ENCODE results near the gene THRB. TPM values are rescaled to one million over a fixed set of nuclear protein-coding genes. Genes with fewer than 3 reads are reported as not detected.

The THRB gene
- total RNA-seq, 1 experiment from 2014 or later, result 13.5 TPM

DNA sequence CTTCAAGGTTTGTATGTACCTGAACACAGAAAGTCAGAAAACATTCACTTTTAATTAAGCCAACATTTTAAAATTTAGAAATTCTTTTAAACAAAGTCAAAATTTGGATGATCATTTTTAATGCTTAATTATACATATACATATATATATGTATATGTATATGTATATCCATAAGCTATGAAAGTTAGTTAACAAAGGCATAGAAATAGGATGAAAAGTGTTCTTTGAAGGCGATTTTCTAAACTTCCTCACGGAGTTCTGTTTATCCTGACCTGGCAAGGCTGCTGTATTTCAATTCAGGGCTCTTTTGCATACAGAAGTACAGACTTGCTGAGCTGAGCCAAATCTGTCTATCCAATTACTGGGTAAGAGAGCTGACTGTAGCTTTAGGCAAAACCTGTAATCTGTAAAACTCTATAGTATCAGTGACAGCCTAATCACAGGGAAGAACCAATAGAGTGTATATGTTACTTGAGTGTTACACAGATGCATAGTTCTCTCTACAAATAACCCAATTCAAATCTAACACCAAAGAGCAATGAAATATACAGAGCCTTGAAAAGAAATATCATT, 32.1 kb upstream of the THRB start:
- no TSS peak for BruUV-seq (replicated peaks)
- TF ChIP-seq CTCF (IDR thresholded peaks at IDR 0.05; ENCODE audit: unreplicated experiment), result no peak
- intact Hi-C loops (cut with micrococcal nuclease; ENCODE audit: unreplicated experiment), result no loop called here
- no peaks in the 10 kb centered on the region for H3K27me3 Mint-ChIP-seq (ENCODE audit: unreplicated experiment)
- no peaks in the 10 kb centered on the region for H3K9me3 Mint-ChIP-seq (ENCODE audit: low read depth, unreplicated experiment)
- H3K4me3 Mint-ChIP-seq (ENCODE audit: low read depth, unreplicated experiment), result no peak overlapping the region
- no peak for DNase-seq
- H3K27ac Mint-ChIP-seq (ENCODE audit: unreplicated experiment), result no peak overlapping the region
- H3K4me1 Mint-ChIP-seq (ENCODE audit: low read depth, unreplicated experiment), result peaks cover 33% of the 10 kb centered on the region
- peaks cover 10% of the 10 kb centered on the region for H3K36me3 Mint-ChIP-seq (ENCODE audit: insufficient read depth, unreplicated experiment)
- CTCF ChIA-PET, result interaction anchor here (0.6 kb wide), 1 partner anchor 389 kb away, joined by 3 read pairs; no protein-coding TSS in a partner anchor

GRCh38 chr3:24525557-24525956, 30.9 kb upstream of the THRB start:
- DNase-seq, result no peak
- Mint-ChIP-seq H3K9me3 (ENCODE audit: low read depth, unreplicated experiment) (no peaks in the 10 kb centered on the region), H3K36me3 (ENCODE audit: insufficient read depth, unreplicated experiment) (peaks cover 21% of the 10 kb centered on the region), H3K4me3 (ENCODE audit: low read depth, unreplicated experiment) (no peak overlapping the region), H3K27me3 (ENCODE audit: unreplicated experiment) (no peaks in the 10 kb centered on the region), H3K27ac (ENCODE audit: unreplicated experiment) (no peak overlapping the region), H3K4me1 (ENCODE audit: low read depth, unreplicated experiment) (peaks cover 32% of the 10 kb centered on the region)
- TF ChIP-seq CTCF (IDR thresholded peaks at IDR 0.05; ENCODE audit: unreplicated experiment), result no peak
- intact Hi-C loops (cut with micrococcal nuclease; ENCODE audit: unreplicated experiment), result no loop called here
- CTCF ChIA-PET, result no interaction called here
- BruUV-seq (replicated peaks), result no TSS peak

- Mint-ChIP-seq H3K4me1 (ENCODE audit: low read depth, unreplicated experiment) (peaks cover 37% of the 10 kb centered on the region), H3K36me3 (ENCODE audit: insufficient read depth, unreplicated experiment) (peaks cover 21% of the 10 kb centered on the region), H3K27ac (ENCODE audit: unreplicated experiment) (no peak overlapping the region), H3K9me3 (ENCODE audit: low read depth, unreplicated experiment) (no peaks in the 10 kb centered on the region), H3K27me3 (ENCODE audit: unreplicated experiment) (no peaks in the 10 kb centered on the region), H3K4me3 (ENCODE audit: low read depth, unreplicated experiment) (no peak overlapping the region)
- CTCF ChIA-PET, result interaction anchor here (0.7 kb wide), 1 partner anchor 28 kb away, joined by 3 read pairs; no protein-coding TSS in a partner anchor
- no peak for TF ChIP-seq CTCF (IDR thresholded peaks at IDR 0.05; ENCODE audit: unreplicated experiment)
- BruUV-seq (replicated peaks), result no TSS peak
- no peak for DNase-seq
- intact Hi-C loops (cut with micrococcal nuclease; ENCODE audit: unreplicated experiment), result no loop called here
Observed at GRCh38 chr3:24525022-24525421, 30.4 kb upstream of the THRB start.

- CTCF ChIA-PET, result interaction anchor here (0.6 to 0.7 kb wide), 2 partner anchors 27 to 484 kb away, joined by 3 read pairs; no protein-coding TSS in a partner anchor
- no peak overlapping the region for H3K4me3 Mint-ChIP-seq (ENCODE audit: low read depth, unreplicated experiment)
- peak; percentile 22 for DNase-seq
- no peaks in the 10 kb centered on the region for H3K9me3 Mint-ChIP-seq (ENCODE audit: low read depth, unreplicated experiment)
- intact Hi-C loops (cut with micrococcal nuclease; ENCODE audit: unreplicated experiment), result loop anchor here (5.0 kb wide), 1 partner anchor 73 kb away; no protein-coding TSS in a partner anchor
- H3K27me3 Mint-ChIP-seq (ENCODE audit: unreplicated experiment), result no peaks in the 10 kb centered on the region
- peaks cover 46% of the 10 kb centered on the region for H3K4me1 Mint-ChIP-seq (ENCODE audit: low read depth, unreplicated experiment)
- TF ChIP-seq CTCF (IDR thresholded peaks at IDR 0.05; ENCODE audit: unreplicated experiment), result no peak
- peaks cover 21% of the 10 kb centered on the region for H3K36me3 Mint-ChIP-seq (ENCODE audit: insufficient read depth, unreplicated experiment)
- no TSS peak for BruUV-seq (replicated peaks)
- H3K27ac Mint-ChIP-seq (ENCODE audit: unreplicated experiment), result no peak overlapping the region
Observed at GRCh38 chr3:24523988-24524727, 29.5 kb upstream of the THRB start.

Measured in Calu3 (cell line).